NCI-H1092 (cell line): Measurements from ENCODE around the gene MAP3K10.
A peak's percentile ranks its signal among the peaks of the same experiment; 100 is the strongest.
"Not testable (repeated sequence)": the region's sequence is repeated elsewhere in the genome, so short reads cannot be mapped to it uniquely, and the experiment has no call there.

ENCODE experiments used
- DNase-seq: peaks from one replicate; lab custom pipeline; 2025; lab: John Stamatoyannopoulos, UW

Gene MAP3K10

DNA sequence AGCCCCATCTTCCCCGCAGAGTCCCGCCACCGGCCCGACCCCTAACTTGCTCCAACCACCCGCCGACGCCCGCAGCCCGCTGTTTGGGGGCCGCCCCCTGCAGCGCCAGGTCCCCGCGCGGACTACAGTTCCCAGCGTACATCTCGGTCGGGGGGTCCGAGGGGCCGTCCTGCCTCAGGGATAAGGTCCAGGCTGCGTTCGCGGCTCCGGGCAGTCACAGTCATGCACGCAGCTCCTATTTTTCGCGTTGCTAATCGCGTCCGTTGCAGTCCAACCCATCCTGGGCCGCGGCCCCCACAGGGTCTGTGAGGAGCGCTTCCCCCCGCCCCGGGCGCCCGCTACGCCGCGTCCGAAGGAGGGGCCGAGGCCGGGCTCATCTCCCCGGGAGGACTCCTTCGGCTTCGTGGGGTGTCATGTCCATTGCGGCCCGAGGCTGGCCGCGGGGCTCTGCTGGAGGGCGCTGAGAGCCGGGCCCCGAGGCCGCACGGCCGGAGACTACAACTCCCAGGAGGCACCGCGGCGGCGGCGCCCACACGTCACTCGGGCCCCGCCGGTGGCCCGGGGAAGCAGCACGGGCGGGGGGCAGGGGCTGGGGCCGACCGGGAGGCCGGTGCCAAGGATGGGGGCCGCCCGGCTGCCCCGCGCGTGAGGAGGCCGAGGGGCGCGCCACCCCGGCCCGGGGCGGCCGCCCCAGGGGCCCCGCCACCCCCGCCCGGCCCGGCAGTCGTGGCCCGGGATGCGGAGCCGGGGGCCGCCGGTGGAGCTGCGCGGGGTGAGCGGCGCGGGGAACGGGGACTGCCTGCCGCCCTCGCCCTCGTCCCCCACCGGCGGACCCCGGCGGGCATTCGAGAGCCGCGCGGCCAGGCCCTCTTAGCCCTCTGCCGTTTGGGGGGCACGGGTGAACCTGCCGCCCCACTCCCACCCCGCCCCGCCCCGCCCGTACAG, at the start of gene MAP3K10:
Gene MAP3K10 (plus strand): TSS at position 536 of the 945 bp plus-strand sequence. CDS start 606 bp downstream, outside the sequence.
- peak; percentile 2 for DNase-seq

DNA sequence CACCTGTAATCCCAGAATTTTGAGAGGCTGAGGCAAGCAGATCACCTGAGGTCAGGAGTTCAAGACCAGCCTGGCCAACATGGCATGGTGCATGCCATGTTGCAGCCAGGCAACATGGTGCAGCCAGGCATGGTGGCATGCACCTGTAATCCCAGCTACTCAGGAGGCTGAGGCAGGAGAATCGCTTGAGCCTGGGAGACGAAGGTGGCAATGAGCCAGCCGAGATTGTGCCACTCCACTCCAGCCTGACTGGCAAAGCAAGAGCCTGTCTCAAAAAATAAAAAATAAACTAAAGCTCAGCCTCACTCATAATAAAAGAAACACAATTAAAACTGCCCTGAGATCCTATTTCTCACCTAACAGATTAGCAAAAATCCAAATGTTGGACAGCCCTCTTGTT, 49.7 kb upstream of the MAP3K10 start:
- no peak for DNase-seq

DNA sequence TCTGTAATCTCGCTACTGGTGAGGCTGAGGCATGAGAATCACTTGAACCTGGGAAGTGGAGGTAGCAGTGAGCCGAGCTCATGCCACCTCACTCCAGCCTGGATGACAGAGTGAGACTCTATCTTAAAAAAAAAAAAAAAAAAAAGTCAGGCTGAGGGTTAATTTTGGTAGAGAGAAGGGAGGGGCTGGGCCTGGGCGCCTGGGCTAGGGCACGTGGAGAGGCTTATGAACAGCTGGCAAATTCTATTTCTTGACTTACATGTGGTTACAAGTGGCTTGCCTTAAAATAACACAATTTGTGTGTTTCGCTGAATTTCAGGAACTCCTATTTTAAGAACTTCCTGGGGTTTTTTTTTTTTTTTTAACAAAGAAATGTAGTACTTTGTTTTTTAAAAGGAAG, 47.6 kb upstream of the MAP3K10 start:
- DNase-seq: no peak

DNA sequence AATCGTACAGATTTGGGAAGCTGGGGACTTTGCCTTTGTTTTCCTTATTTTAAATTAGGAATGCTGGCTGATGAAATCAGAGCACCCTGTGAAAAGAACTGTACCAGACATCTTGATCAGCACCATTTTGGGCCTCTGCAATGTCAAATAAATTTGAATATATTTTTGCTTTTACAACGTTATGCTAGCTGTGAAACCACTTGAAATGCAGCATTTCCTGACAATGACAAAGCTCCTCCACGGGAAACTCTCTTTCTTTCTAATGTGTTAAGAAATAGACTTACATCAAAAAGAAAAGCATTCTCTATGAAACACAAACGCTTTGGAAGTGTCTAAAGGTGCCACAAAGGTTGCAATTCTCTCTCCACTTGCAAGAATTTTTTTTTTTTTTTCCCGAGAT, 47.1 kb upstream of the MAP3K10 start:
- no peak for DNase-seq

DNA sequence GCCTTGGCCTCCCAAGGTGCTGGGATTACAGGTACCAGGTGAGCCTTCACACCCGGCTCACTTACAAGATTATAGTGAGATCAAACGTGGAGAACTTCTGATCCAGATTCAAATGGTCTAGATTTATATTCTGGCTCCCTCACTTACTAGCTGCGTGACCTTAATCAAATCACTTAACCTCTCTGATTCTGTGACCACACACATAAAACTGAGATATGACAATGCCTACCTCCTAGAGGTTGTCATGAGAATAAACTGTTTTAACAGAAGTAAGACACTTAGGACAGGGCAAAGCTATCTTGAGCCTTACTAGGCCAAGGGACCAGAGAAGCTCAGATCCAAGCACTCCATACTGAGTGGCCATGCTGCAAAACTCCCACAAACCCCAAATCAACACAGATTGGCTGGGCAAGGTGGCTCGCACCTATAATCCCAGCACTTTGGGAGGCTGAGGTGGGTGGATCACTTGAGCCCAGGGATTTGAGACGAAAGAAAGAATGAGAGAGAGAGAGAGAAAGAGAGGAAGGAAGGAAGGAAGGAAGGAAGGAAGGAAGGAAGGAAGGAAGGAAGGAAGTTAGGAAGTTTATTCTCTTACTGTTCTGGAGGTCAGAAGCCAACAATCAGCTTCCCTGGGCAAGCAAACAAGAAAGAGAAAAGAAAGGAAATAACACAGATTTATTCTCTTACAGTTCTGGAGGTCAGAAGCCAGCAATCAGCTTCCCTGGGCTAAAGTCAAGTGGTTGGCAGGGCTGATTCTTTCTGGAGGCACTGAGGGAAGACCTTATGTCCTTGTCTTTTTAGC, 46.1 kb upstream of the MAP3K10 start:
- DNase-seq: no peak

DNA sequence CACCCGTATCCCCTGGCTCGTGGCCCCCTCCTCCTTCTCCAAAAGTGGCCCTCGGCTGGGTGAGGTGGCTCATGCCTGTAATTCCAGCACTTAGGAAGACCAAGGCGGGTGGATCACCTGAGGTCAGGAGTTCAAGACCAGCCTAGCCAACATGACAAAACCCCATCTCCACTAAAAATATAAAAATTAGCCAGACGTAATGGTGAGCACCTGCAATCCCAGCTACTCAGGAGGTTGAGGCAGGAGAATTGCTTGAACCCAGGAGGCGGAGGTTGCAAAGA, 45.5 kb upstream of the MAP3K10 start:
- DNase-seq: not testable (repeated sequence)

DNA sequence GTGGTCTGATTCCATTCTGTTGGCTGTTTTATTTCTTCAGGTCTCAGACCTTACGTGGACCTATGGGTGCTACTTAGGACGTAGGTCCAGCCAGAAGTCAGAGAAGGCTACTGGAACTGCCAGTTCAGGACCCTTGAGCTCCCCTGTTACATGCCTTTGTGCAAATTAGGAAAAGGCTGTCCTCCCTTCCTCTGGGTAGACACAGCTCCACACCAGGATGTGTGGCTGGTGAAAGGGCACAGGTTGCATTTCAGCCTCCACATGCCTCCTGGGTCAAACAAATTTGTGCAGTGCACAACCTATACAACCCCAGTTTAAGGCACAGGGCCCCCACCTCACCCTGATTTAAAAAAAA, 43.9 kb upstream of the MAP3K10 start:
- DNase-seq: no peak

DNA sequence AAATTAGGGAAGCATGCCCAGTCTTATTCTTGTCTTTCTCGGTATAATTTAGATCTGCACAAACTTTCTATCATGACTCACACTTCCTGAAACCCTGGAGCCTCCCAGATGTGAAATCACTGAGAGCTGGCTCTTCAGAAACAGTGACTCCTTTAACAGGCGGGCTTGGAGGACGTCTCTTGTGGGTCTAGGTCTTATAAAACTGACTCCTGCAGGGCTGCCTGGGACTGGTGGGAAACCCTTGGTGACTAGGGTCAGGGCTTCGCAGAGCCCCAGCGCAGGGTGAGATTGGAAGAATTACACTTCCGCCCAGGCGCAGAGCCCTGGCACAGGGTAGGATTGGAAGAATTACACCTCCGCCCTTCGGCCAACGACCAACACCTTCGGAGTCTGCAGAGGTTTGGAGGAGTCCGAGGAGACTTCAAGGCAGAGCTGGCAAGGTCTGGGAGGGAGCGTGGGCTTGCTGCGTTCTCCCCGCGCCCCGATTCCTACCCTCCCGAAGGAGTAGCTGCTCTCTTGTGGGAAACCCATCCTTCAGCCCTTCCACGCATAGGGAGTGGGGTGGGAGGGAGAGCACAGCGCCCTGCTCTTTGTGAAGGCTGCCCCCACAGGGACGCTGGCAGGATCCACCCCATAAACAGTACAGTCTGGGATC, 43.4 kb upstream of the MAP3K10 start:
- DNase-seq: no peak

DNA sequence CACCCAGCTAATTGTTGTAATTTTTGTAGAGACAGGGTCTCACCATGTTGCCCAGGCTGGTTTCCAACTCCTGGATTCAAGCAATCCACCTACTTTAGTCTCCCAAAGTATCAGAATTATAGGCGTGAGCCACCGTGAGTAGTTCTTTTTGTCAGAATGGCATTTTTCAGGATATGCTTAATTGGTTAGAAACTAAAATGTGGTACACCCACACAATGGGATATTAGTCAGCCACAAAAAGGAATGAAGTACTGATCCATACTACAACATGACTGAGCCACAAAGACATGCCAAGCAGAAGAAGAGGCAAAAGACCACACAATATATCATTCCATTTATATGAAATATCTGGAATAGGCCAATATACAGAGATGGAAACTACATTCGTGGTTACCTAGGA, 41.7 kb upstream of the MAP3K10 start:
- no peak for DNase-seq

DNA sequence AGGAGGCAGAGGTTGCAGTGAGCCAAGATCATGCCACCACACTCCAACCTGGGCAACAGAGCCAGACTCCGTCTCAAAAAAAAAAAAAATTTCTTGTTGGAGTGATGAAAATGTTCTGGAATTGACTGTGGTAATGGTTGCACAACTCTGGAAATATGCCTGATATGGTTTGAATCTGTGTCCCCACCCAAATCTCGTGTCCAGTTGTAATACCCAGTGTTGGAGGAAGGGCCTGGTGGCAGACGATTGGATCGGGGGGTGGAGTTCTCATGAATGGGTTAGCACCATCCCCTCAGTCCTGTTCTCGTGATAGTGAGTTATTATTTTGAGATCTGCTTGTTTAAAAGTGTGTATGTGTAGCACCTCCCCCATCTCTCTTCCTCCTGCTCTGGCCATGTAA, 41.1 kb upstream of the MAP3K10 start:
- no peak for DNase-seq

DNA sequence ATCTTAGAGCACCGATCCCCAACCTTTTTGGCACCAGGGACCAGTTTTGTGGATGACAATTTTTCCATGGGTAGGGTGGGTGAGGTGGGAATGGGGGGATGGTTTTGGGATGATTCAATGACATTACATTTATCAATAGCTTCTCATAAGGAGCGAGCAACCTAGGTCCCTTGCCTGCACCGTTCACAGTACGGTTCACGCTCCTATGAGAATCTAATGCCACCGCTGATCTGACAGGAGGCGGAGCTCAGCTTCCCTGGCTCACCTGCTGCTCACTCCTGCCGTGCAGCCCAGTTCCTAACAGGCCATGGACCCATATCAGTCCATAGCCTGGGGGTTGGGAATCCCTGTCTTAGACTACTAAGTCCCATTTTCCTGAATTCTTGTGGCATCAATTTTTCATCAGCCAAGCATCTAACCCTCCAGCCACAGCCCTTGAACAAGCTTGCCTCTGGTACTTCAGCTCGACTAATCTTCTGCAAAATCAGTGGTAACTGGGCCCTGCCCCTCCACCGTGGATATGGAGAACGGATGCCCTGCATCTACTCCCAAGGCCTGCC, 37.0 kb upstream of the MAP3K10 start:
- DNase-seq: no peak

DNA sequence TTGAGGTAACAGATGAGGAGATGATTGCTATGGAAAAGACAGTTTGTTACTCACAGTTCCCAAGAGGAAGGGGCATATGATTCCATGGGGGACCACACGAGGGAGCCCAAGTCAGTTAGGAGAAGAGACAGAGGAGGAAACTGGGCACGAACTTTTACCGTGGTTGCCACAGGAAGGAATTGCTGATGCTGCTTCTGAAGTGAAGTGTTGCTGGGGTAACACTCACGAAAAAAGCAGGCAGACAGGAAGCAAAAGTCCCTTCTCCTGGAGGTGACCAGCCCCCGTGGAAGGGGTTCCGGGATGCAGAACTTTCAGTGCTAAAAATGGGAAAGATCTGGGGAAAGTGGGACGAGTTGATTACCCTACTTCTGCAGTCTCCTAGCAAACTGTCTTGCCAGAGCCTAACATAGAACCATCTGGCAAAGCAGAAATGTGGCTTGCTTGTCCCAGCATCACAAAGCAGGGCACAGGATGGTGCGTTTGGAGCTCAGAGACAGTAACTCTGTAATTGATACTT, 35.4 kb upstream of the MAP3K10 start:
- no peak for DNase-seq

DNA sequence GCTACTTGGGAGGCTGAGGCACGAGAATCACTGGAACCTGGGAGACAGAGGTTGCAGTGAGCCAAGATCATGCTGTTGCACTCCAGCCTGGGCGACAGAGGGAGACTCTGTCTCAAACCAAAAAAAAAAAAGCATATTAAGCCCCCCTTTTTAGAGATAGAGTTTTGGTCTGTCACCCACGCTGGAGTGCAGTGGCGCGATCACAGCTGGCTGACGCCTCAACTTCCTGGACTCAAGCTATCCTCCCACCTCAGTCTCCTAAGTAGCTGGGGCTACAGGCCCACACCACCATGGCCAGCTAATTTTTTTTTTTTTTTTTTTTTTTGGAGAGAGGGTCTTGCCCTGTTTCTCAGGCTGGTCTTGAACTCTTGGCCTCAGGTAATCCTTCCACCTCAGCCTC, 34.2 kb upstream of the MAP3K10 start:
- no peak for DNase-seq

DNA sequence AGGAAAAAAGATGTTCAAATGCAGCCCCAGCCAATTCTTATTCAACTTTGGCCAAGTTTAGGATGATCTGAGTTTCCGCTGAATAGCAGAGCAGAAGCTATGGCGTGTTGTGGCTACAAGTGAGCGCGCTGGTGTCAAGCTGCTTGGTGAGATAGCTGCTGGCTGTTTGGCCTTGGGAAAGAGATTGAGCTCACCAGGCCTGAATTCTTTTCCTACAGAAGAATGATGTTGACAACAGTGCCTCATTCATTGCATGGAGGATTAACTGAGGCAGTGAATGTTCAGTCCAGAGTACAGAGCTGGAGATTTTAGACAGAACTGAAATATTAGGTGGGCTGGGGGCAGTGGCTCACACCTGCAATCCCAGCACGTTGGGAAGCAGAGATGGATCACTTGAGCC, 31.5 kb upstream of the MAP3K10 start:
- DNase-seq: no peak

DNA sequence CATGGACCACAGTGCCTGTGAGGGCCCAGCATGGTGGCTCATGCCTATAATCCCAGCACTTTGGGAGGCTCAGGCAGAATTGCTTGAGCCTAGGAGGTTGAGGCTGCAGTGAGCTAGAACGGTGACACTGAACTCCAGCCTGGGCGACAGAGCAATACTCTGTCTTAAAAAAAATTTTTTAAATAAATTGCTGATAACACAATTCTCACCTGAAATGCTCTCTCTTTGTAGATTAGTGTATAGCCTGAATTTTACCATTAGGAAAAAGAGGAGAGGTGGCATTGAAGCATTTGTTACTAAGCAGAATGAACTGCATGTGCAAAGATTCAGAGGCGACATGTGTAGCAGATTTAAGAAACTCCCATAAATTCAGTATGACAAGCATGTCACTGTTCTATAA, 29.1 kb upstream of the MAP3K10 start:
- DNase-seq: no peak

DNA sequence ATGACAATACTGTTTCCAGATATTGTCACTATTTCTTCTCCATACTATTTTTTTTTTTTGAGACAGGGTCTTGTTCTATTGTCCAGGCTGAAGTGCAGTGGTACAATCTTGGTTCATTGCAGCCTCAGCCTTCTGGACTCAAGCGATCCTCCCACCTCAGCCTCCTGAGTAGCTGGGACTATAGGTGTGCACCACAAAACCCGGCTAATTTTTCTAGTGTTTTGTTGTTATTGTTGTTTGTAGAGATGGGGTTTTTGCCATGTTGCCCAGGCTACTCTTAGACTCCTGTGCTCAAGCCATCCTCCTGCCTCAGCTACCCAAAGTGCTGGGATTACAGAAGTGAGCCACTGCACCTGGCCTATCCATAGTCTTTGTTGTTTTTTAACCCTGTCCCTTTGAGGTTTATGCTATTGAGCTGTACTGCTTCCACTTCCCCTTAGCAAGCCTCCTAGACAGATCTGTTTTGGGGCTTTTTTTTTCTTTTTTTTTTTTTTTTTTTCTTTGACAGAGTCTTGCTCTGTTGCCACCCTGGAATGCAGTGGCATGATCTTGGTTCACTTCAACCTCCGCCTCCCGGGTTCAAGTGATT, 27.6 kb upstream of the MAP3K10 start:
- no peak for DNase-seq

DNA sequence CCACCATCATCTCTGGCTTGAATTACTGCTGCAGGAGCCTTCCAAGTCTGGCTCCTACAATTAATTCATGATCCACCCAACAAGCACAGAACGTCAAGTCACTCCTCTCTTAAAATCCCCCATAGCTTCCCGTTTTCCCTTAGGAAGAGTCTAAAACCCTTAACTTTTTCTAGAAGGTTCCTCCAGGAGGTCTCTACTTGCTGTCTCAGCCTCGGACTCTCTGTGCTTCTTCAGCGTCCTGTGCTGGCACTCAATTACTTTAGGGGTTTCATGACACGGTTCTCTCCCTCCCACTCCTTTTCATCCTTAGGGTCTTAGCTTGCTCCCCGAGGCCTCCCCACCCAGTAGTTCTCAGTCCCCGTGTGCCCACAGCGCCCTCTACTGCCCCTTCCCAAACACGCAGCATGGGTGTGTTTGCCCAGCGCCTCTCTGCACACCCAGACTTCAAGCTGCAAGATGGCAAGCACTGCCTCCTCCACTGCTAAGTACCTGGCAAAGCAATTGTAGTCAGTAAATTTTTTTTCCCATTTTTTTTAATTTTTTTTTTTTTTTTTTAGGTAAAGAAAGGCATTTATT, 25.8 kb upstream of the MAP3K10 start:
- peak; percentile 4 for DNase-seq

DNA sequence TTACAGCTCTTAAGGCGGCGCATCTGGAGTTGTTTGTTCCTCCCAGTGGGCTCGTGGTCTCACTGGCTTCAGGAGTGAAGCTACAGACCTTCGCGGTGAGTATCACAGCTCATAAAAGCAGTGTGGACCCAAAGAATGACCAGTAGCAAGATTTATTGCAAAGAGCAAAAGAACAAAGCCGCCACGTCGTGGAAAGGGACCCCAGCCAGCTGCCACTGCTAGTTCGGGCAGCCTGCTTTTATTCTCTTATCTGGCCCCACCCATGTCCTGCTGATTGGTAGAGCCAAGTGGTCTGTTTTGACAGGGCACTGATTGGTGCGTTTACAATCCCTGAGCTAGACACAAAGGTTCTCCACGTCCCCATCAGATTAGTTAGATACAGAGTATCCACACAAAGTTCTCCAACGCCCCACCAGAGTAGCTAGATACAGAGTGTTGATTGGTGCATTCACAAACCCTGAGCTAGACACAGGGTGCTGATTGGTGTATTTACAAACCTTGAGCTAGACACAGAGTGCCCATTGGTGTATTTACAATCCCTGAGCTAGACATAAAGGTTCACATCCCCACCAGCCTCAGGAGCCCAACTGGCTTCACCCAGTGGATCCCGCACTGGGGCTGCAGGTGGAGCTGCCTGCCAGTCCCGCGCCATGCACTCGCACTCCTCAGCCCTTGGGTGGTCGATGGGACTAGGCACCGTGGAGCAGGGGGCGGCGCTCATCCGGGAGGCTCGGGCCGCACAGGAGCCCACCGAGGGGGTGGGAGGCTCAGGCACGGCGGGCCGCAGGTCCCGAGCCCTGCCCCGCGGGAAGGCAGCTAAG, 21.5 kb upstream of the MAP3K10 start:
- DNase-seq: not testable (repeated sequence)

DNA sequence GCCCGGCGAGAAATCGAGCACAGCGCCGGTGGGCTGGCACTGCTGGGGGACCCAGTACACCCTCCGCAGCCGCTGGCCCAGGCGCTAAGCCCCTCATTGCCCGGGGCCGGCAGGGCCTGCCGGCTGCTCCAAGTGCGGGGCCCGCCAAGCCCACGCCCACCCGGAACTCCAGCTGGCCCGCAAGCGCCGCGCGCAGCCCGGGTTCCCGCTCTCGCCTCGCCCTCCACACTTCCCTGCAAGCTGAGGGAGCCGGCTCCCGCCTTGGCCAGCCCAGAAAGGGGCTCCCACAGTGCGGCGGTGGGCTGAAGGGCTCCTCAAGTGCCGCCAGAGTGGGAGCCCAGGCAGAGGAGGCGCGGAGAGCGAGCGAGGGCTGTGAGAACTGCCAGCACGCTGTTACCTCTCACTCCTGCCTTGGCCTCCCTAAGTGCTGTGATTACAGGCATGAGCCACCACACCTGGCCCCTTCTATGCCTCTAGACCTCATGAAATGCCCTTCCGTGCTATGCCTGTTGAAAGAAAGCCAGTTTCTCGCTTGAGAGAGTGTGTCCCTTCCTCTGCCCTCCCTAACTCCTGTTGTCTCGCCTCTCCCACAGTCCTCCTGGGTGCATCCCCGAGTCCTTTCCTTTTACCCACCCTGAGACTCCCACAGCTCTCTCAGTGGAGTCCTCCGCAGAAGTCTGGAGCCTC, 20.8 kb upstream of the MAP3K10 start:
- DNase-seq: not testable (repeated sequence)

DNA sequence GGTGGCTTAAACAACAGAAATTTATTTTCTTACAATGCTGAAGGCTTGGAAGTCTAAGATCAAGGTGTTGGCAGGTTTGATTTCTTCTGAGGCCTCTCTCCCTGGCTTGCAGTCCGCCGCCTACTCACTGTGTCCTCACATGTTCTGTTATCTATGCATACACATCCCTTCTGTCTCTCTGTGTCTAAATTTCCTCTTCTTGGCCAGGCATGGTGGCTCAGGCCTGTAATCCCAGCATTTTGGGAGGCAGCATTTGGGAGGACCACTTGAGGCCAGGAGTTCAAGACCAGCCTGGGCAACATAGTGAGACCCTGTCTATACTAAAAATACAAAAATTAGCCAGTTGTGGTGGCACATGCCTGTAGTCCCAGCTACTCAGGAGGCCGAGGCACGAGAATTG, 19.9 kb upstream of the MAP3K10 start:
- not testable (repeated sequence) for DNase-seq
